Stomach (tissue), 4 donors: Measurements from ENCODE around the gene AKIRIN1.

Source experiments
- POLR2A ChIP-seq, 4 donors: fragments of 450-650 bp; IDR thresholded peaks; one replicate each; pipeline ENCODE4 v1.6.1; 2016; ENCODE audit warnings: antibody characterized with exemption in 4 of 4, control low read depth in 2 of 4, mild to moderate bottlenecking in 1 of 4, moderate library complexity in 1 of 4
- POLR2AphosphoS5 ChIP-seq, 3 donors: sonication (generic); formaldehyde crosslinking; IDR thresholded peaks; one replicate each; pipeline ENCODE4 v1.6.1; 2016; ENCODE audit warnings: antibody characterized with exemption in 3 of 3
- TF ChIP-seq, protein P1 (sequence below), 7 experiments: fragments of 450-650 bp in 4 of 7; fragments of 200-600 bp in 3 of 7; sonication (generic) in 3 of 7; IDR thresholded peaks; one replicate each; pipeline ENCODE4 v1.5.1; 2016 to 2019; ENCODE audit warnings: antibody characterized with exemption in 7 of 7, control low read depth in 2 of 7, mild to moderate bottlenecking in 1 of 7

DNA sequence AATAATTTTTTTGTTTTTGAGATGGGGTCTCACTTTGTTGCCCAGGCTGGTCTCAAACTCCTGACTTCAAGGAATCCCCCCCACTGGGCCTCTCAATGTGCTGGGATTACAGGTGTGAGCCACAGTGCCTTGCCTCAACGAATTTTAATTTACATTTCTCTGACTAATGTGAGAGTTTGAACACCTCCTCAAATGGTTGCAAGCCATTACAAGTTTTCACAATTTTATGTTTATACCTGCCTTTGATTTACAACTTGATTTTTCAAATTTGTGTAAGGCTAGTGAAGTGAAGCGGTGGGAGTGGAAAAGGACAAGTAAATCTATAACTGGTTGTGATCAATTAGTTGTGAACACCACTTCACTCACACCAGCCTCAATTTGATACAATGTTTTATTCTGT is 40.5 kb upstream of the AKIRIN1 start:
- TF ChIP-seq, protein P1, sequence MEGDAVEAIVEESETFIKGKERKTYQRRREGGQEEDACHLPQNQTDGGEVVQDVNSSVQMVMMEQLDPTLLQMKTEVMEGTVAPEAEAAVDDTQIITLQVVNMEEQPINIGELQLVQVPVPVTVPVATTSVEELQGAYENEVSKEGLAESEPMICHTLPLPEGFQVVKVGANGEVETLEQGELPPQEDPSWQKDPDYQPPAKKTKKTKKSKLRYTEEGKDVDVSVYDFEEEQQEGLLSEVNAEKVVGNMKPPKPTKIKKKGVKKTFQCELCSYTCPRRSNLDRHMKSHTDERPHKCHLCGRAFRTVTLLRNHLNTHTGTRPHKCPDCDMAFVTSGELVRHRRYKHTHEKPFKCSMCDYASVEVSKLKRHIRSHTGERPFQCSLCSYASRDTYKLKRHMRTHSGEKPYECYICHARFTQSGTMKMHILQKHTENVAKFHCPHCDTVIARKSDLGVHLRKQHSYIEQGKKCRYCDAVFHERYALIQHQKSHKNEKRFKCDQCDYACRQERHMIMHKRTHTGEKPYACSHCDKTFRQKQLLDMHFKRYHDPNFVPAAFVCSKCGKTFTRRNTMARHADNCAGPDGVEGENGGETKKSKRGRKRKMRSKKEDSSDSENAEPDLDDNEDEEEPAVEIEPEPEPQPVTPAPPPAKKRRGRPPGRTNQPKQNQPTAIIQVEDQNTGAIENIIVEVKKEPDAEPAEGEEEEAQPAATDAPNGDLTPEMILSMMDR (IDR thresholded peaks at IDR 0.05) = no peak
- TF ChIP-seq POLR2A (IDR thresholded peaks at IDR 0.05) (no peak), POLR2AphosphoS5 (IDR thresholded peaks at IDR 0.05) (no peak)
